Inflammatory macrophage (primary cell): ENCODE data around the gene GRIFIN.

Experiments
- DNase-seq, 2 donors: peaks; one replicate each; pipeline ENCODE4 v3.0.0-alpha.2; 2020 to 2022
- total RNA-seq, 18 experiments: gene quantifications; one replicate each; lab custom pipeline; 2026; ENCODE audit warnings: mixed read lengths in 6 of 18, inconsistent platforms in 2 of 18; lab: John Stamatoyannopoulos, UW

Gene GRIFIN
- total RNA-seq = 0 to 0.08 (median 0) reads per million in 18 experiments

GRCh38 chr7:2476298-2476697, at the start of gene GRIFIN:
GRIFIN (minus strand) TSS chr7:2476398; CDS start chr7:2476383, 15 bp downstream.
- DNase-seq = no peak

- DNase-seq = no peak
These were observed 48.8 kb upstream of the GRIFIN start for GRCh38 chr7:2524808-2525657.

- peak; percentile 55 to 63 for DNase-seq
These were observed 48.0 kb upstream of the GRIFIN start for GRCh38 chr7:2523941-2524807.

GRCh38 chr7:2523461-2523936, 47.3 kb upstream of the GRIFIN start:
- no peak for DNase-seq

GRCh38 chr7:2522780-2523433, 46.7 kb upstream of the GRIFIN start:
- no peak for DNase-seq

GRCh38 chr7:2521952-2522591, 45.9 kb upstream of the GRIFIN start:
- peak; percentile 63 to 65 for DNase-seq

- DNase-seq = no peak
These were observed 45.1 kb upstream of the GRIFIN start for GRCh38 chr7:2521341-2521745.

- DNase-seq = peak in 1 of 2 donors; percentile 27
These were observed 44.6 kb upstream of the GRIFIN start for GRCh38 chr7:2520761-2521290.

GRCh38 chr7:2520131-2520760, 44.0 kb upstream of the GRIFIN start:
- peak; percentile 51 to 62 for DNase-seq

- peak; percentile 93 to 94 for DNase-seq
These were observed 43.1 kb upstream of the GRIFIN start, which contains the start of gene LFNG for GRCh38 chr7:2519119-2519930. LFNG (plus strand) TSS chr7:2519774; CDS start chr7:2519862, 88 bp downstream.

- DNase-seq = no peak
These were observed 42.5 kb upstream of the GRIFIN start for GRCh38 chr7:2518737-2519118.

- DNase-seq = no peak
These were observed 41.7 kb upstream of the GRIFIN start for GRCh38 chr7:2517678-2518507.

- peak in 1 of 2 donors; percentile 36 for DNase-seq
These were observed 40.8 kb upstream of the GRIFIN start for GRCh38 chr7:2517026-2517425.

- no peak for DNase-seq
These were observed 40.0 kb upstream of the GRIFIN start for GRCh38 chr7:2516194-2516555.

GRCh38 chr7:2515424-2516193, 39.4 kb upstream of the GRIFIN start:
- DNase-seq = no peak

GRCh38 chr7:2514473-2515423, 38.5 kb upstream of the GRIFIN start:
- DNase-seq = no peak

GRCh38 chr7:2513702-2514101, 37.5 kb upstream of the GRIFIN start:
- no peak for DNase-seq

GRCh38 chr7:2512713-2513112, 36.5 kb upstream of the GRIFIN start:
- no peak for DNase-seq
